Measurements from ENCODE around the gene CSNK2A2.
A peak's percentile ranks its signal among the peaks of the same experiment; 100 is the strongest.

The CSNK2A2 gene

GRCh38 chr16:58230259-58230658 is 32.4 kb upstream of the CSNK2A2 start:
- no peak for TF ChIP-seq CTCF (conservative IDR thresholded peaks at IDR 0.05; ENCODE audit: control insufficient read depth, insufficient read depth, low read depth, low read length)
- no peak for DNase-seq (ENCODE audit: low read depth)
- no peak overlapping the region for H3K4me3 ChIP-seq (ENCODE audit: control insufficient read depth, low read depth, low read length)

- H3K4me3 ChIP-seq (ENCODE audit: control insufficient read depth, low read depth, low read length) = no peak overlapping the region
- DNase-seq (ENCODE audit: low read depth) = no peak
- no peak for TF ChIP-seq CTCF (conservative IDR thresholded peaks at IDR 0.05; ENCODE audit: control insufficient read depth, insufficient read depth, low read depth, low read length)
Observed at GRCh38 chr16:58226790-58227189, 28.9 kb upstream of the CSNK2A2 start.

- H3K4me3 ChIP-seq (ENCODE audit: control insufficient read depth, low read depth, low read length) = no peak overlapping the region
- TF ChIP-seq CTCF (conservative IDR thresholded peaks at IDR 0.05; ENCODE audit: control insufficient read depth, insufficient read depth, low read depth, low read length) = no peak
- no peak for DNase-seq (ENCODE audit: low read depth)
Observed at GRCh38 chr16:58225965-58226602, 28.2 kb upstream of the CSNK2A2 start.

GRCh38 chr16:58222532-58223316 is 24.8 kb upstream of the CSNK2A2 start:
- TF ChIP-seq CTCF (conservative IDR thresholded peaks at IDR 0.05; ENCODE audit: control insufficient read depth, insufficient read depth, low read depth, low read length) = no peak
- DNase-seq (ENCODE audit: low read depth) = peak; percentile 18
- no peak overlapping the region for H3K4me3 ChIP-seq (ENCODE audit: control insufficient read depth, low read depth, low read length)

- H3K4me3 ChIP-seq (ENCODE audit: control insufficient read depth, low read depth, low read length) = no peak overlapping the region
- TF ChIP-seq CTCF (conservative IDR thresholded peaks at IDR 0.05; ENCODE audit: control insufficient read depth, insufficient read depth, low read depth, low read length) = no peak
- no peak for DNase-seq (ENCODE audit: low read depth)
Observed at GRCh38 chr16:58219432-58219831, 21.5 kb upstream of the CSNK2A2 start.

GRCh38 chr16:58218786-58219185 is 20.9 kb upstream of the CSNK2A2 start:
- no peak overlapping the region for H3K4me3 ChIP-seq (ENCODE audit: control insufficient read depth, low read depth, low read length)
- no peak for TF ChIP-seq CTCF (conservative IDR thresholded peaks at IDR 0.05; ENCODE audit: control insufficient read depth, insufficient read depth, low read depth, low read length)
- no peak for DNase-seq (ENCODE audit: low read depth)
